ENCODE results near the gene FNIP2. TPM values are rescaled to one million over a fixed set of nuclear protein-coding genes. Genes with fewer than 3 reads are reported as not detected.

The FNIP2 gene
- polyA plus RNA-seq, 4 donors: 43.0 to 50.1 (median 49.5) TPM

DNA sequence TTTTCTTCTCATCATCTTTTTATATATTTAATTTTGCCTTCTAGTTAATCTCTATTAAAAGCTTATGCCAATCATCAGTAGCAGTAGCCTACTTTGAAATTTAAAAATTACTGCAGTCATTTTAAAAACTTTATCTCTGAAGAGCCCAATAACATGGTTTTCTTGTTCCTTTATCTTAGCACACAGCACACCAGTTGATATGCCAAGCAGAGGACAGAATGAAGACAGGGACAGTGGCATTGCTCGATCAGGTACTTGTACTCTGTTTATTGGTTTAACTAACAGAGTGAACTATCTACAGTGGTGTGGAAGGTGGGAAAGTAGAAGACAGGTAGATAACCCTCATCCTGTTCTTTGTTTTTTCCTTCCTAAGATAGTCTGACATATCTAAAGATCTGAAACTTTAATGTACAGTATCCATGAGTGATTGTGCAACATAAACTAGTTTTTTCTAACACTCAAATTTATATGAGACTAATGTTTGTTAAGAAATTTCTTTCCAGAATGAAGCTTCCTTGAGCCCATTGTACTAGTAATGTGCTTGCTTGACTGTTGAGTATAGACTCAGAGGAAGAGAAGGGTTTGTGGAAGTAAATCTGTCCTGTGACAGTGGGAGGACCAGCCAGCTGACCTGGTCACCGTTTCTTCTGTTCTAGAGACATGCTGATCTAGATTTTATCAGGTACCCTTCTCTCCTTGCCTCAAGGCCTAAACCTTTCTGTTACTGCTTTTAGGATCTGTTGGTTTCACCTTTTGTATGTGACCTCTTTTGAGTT is 66.6 kb downstream of the FNIP2 start:
- no peak for DNase-seq (ENCODE audit: low read depth in 4 of 4, low spot score in 3 of 4)

- DNase-seq (ENCODE audit: low read depth in 4 of 4, low spot score in 3 of 4): no peak
Observed at GRCh38 chr4:158836002-158836369, 67.2 kb downstream of the FNIP2 start.

DNA sequence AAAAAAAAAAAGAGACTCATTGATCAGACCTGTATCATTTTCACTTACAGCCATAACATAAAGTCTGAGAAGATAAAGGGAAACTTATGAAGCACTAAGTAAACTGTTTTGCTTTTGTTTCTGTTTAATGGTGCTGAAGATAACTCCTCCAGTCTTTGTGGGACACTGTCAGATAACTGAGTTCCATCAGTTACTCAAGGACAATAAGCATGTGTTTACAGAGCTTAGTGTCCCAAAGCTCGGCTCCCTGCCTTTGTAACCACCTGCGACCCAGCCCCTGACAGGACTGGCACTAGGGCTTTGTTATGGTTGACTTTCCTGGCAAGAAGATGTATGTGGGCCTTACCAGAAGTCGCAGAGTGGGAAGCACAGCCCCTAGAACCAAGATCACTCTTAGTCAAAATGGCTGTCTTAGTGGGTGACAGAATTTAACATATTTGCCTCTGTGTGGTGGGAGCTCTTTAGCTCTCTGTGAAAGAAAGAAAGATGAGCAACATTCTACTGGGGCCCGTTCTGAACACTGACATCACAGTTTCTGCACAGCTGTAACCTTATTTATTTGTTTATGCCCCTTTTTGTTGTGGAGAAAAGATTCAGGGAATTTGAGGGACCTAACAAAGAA is 68.1 kb downstream of the FNIP2 start:
- no peak for DNase-seq (ENCODE audit: low read depth in 4 of 4, low spot score in 3 of 4)

GRCh38 chr4:158837527-158838141 is 68.8 kb downstream of the FNIP2 start:
- DNase-seq (ENCODE audit: low read depth in 4 of 4, low spot score in 3 of 4): no peak

GRCh38 chr4:158840131-158840530 is 71.3 kb downstream of the FNIP2 start:
- no peak for DNase-seq (ENCODE audit: low read depth in 4 of 4, low spot score in 3 of 4)

DNA sequence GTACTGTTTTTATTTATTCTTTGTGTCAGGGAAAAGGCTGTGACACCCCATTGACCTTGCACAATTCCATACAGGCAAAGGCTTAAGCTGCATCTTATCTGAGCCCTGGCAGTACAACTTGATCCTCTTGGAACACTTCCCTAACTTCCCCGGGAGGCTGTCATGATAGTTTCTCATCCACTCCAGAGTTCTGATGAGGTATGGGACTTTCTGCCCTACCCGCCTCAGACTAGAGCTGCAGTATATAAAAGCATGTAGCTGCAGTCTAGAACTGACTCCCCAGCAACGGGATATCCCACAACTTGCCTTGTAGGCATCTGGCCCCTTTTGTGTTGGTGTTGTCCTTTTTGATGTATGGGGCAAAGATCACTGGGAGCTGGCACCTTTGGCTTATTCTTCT is 72.7 kb downstream of the FNIP2 start:
- DNase-seq (ENCODE audit: low read depth in 4 of 4, low spot score in 3 of 4): no peak

- DNase-seq (ENCODE audit: low read depth in 4 of 4, low spot score in 3 of 4): no peak
Observed at GRCh38 chr4:158845311-158846041, 76.7 kb downstream of the FNIP2 start.

- no peak for DNase-seq (ENCODE audit: low read depth in 4 of 4, low spot score in 3 of 4)
Observed at GRCh38 chr4:158847535-158847934, 78.7 kb downstream of the FNIP2 start.

DNA sequence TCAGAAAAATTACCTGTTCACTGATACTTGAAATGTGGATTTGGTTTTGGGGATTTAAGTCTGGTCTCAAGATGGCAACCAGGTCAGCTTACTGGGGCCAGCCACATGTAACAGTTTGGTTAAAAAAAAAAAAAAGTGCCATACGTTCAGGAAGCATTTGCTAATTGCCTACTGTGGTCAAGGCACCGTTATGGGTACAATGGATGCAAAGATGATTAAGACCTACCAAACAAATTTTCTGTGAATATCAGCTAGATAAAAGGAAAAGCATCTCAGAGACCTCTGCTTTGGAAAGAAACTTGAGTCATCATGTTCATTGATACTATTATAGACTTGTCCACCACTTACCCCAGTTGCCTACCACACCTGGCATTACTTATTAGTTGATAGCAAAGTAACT is 80.9 kb downstream of the FNIP2 start:
- DNase-seq (ENCODE audit: low read depth in 4 of 4, low spot score in 3 of 4): no peak

GRCh38 chr4:158850371-158850770 is 81.5 kb downstream of the FNIP2 start:
- no peak for DNase-seq (ENCODE audit: low read depth in 4 of 4, low spot score in 3 of 4)

- peak in 2 of 4 donors; percentile 28 to 32 for DNase-seq (ENCODE audit: low read depth in 4 of 4, low spot score in 3 of 4)
Observed at GRCh38 chr4:158850800-158851644, 82.2 kb downstream of the FNIP2 start.

DNA sequence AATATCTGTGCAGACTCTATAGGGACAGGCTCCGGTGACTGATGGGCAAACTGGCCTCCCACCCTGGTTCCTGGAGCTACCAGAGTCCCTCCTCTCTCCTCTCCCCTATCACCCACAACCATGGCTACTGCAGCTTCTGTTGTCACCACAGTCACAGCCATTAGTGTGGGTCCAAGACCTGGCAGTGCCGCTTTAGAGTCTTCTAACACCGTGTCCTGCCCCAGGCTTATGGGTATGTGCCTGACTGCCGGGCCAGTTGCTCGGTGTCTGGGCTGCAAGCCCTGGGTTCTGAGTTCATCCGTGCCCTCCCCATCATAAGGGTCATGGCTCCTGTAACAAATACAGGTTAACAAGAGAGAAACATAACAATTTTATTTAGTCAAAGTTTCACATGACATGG is 85.4 kb downstream of the FNIP2 start:
- no peak for DNase-seq (ENCODE audit: low read depth in 4 of 4, low spot score in 3 of 4)

DNA sequence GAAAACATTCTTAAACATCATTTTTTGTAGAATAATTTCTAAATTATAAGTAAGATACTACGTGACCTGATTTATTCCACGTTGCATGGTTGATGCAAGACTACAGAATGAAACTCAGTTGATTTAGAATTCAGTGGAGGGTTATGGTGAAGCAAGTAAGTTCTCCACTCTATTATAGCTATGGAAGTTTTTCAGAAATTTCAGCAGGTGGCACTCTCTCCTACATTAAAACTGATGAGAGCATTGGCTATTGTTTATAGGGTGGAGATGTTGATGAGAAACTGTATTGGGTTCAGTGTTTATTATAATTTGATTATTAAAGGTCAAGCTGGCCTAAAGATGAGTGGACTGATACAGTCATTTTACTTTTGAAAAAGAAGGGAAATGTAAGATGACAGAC is 88.0 kb downstream of the FNIP2 start:
- no peak for DNase-seq (ENCODE audit: low read depth in 4 of 4, low spot score in 3 of 4)

GRCh38 chr4:158857951-158858350 is 89.1 kb downstream of the FNIP2 start:
- no peak for DNase-seq (ENCODE audit: low read depth in 4 of 4, low spot score in 3 of 4)

DNA sequence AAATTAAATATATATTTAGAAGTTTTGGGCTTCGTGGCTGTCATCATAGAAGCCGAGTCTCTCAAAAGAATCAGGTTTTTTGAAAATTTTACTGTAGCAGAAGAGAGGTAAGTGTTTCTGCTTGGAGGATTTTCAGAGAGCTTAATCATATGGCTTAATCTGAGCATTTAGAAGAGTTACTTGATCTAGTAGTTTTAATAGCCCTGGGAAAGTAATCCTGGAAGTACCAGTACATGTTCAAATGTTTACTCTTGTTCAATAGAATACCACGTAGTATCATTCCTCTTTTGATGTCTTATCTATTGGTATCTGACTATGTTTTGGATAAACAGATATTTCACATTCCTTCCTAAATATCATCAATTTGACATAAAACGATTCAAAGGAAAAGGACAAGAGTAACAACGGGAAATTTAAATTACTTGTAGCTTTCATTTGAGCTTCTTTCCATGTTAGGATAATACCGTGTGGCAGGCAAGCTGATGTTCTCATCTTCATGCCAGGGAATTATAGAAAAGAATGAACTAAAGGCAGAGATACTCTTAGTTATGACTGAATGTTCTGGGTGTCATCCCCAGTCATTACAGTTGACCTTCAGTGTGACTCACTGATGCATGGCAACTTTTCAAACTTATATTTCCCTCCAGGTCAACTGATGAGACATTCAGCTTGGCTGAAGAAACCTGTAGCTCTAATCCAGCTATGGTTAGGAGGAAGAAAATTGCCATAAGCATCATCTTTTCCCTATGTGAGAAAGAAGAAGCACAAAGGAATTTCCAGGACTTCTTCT is 89.8 kb downstream of the FNIP2 start:
- DNase-seq (ENCODE audit: low read depth in 4 of 4, low spot score in 3 of 4): no peak

- DNase-seq (ENCODE audit: low read depth in 4 of 4, low spot score in 3 of 4): no peak
Observed at GRCh38 chr4:158859661-158860060, 90.8 kb downstream of the FNIP2 start.

DNA sequence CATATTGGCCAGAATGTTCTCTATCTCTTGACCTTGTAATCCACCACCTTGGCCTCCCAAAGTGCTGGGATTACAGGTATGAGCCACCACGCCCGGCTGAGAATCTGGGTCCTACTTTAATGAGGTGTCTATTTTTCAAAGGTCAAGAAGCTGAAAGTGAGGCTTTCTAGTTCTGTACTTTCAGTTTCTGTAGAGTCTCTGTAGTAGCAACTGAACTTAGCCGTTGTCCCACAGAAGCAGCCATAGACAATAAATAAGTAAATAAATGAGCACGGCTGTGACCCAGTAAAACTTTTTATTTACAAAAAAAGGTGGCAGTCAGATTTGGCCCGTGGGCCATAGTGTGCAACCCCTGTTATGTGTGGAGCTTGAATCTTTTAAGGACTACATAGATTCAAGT is 92.0 kb downstream of the FNIP2 start:
- no peak for DNase-seq (ENCODE audit: low read depth in 4 of 4, low spot score in 3 of 4)

DNA sequence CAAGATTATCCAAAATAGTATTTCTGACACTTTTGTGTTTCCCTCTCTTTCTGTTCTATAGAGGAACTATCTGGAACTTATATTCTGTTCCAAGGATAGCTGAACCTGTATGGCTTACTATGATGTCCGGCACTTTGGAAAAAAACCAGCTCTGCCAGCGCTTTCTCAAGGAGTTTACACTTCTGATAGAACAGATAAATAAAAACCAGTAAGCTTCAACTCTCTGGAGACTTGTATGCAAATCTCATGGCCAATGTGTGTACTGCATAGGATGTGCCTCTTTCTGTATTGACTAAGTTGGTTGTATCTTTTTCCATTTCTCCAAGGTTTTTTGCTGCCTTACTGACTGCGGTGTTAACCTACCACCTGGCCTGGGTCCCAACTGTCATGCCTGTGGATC is 92.5 kb downstream of the FNIP2 start:
- DNase-seq (ENCODE audit: low read depth in 4 of 4, low spot score in 3 of 4): no peak

- no peak for DNase-seq (ENCODE audit: low read depth in 4 of 4, low spot score in 3 of 4)
Observed at GRCh38 chr4:158861766-158862165, 92.9 kb downstream of the FNIP2 start.

DNA sequence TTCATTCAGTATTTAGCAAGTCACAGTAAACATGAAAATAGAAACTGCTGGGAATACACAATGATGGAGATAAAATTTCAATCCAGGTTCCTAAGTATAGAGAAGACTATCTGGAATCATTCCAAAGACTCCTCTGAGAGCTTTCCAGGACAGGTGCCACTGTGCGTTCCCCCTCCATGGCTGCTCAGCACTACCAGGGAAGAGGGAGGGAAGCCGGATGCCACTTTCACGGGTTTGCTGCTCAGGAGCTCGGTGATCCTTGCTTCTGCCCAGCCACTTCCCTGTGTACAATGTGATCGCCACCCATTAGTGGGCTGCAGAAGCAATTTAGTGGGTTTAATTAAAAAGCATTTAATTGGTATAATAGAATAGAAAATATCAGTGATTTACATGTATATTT is 94.5 kb downstream of the FNIP2 start:
- DNase-seq (ENCODE audit: low read depth in 4 of 4, low spot score in 3 of 4): no peak

All from right renal pelvis (tissue), 4 donors.